Heart left ventricle (tissue), 16 donors: ENCODE data around the gene WIPF1. TPM values are rescaled to one million over a fixed set of nuclear protein-coding genes. Genes with fewer than 3 reads are reported as not detected.

Experiments
- ATAC-seq, 4 donors: fragments of 200-7000 bp; cut with Tn5 transposase; one replicate each; pipeline ENCODE4 v1.9.1; 2020 to 2022; ENCODE audit warnings: moderate library complexity in 4 of 4, mild to moderate bottlenecking in 3 of 4, moderate number of reproducible peaks in 1 of 4
- DNase-seq, 5 donors: peaks; one replicate each; pipeline ENCODE4 v3.0.0-alpha.2; 2020
- H3K27ac ChIP-seq, 12 donors: fragments of 200-600 bp; sonication (generic) in 4 of 12; one replicate each; pipeline versions ENCODE4 v1.5.0 to v1.8.0; 2016 to 2022; ENCODE audit warnings: mild to moderate bottlenecking in 2 of 12
- H3K27me3 ChIP-seq, 9 donors: fragments of 200-600 bp; sonication (generic) in 2 of 9; one replicate each; pipeline versions ENCODE4 v1.5.1 to v1.8.0; 2016 to 2022; ENCODE audit warnings: mild to moderate bottlenecking in 3 of 9
- H3K36me3 ChIP-seq, 9 donors: fragments of 200-600 bp; sonication (generic) in 2 of 9; one replicate each; pipeline versions ENCODE4 v1.5.0 to v1.8.0; 2018 to 2022; ENCODE audit warnings: mild to moderate bottlenecking in 2 of 9
- H3K4me1 ChIP-seq, 12 donors: fragments of 200-600 bp; sonication (generic) in 4 of 12; one replicate each; pipeline versions ENCODE4 v1.5.0 to v1.8.0; 2016 to 2022; ENCODE audit warnings: mild to moderate bottlenecking in 3 of 12
- H3K4me3 ChIP-seq, 12 donors: fragments of 200-600 bp; sonication (generic) in 4 of 12; one replicate each; pipeline versions ENCODE4 v1.5.0 to v1.8.0; 2017 to 2022; ENCODE audit warnings: mild to moderate bottlenecking in 9 of 12, moderate library complexity in 4 of 12
- H3K9me3 ChIP-seq, 12 donors: fragments of 200-600 bp; sonication (generic) in 4 of 12; one replicate each; pipeline versions ENCODE4 v1.5.0 to v1.8.0; 2016 to 2022; ENCODE audit warnings: mild to moderate bottlenecking in 1 of 12
- POLR2A ChIP-seq, 2 donors: fragments of 450-650 bp; IDR thresholded peaks; one replicate each; pipeline ENCODE4 v1.6.1; 2017; ENCODE audit warnings: antibody characterized with exemption in 2 of 2, mild to moderate bottlenecking in 2 of 2, moderate library complexity in 2 of 2
- WGBS, 4 donors: extraction: QIAGEN DNeasy Blood & Tissue Kit in 2 of 4; methylation state at CpG; one replicate each; pipeline versions ENCODE4 v1.1.5 to v1.1.7; 2013 to 2018; 5-methylcytosine and 5-hydroxymethylcytosine counted together
- intact Hi-C, 10 donors: fragments of 100-400 bp; cut with DNase I; formaldehyde crosslinking; loops; one replicate each; pipeline versions ENCODE4 v1.11.1 to v1.14.2; 2022
- polyA plus RNA-seq, 2 donors: library from polyadenylated mRNA; stranded (reverse); fragments of 200-250 nt; gene quantifications; one replicate each; pipeline ENCODE4 v1.2.3, GENCODE V29; 2013
- total RNA-seq, 9 donors: library from RNA; depleted of rRNA in 2 of 9; stranded (reverse); fragments of >200 nt in 2 of 9; fragmentation: NEBNext Ultra II Directional in 3 of 9; extraction: Animal tissue kit (Norgen Biotek cat#: 25700) in 3 of 9; gene quantifications; one replicate each; pipeline versions ENCODE4 v1.1.0 to v1.2.4, GENCODE V29; 2016 to 2023
- TF ChIP-seq, protein P1 (sequence below), 12 donors: fragments of 200-600 bp; sonication (generic) in 4 of 12; IDR thresholded peaks; one replicate each; pipeline versions ENCODE4 v1.5.0 to v1.8.0; 2018 to 2022; ENCODE audit warnings: antibody characterized with exemption in 12 of 12, mild to moderate bottlenecking in 5 of 12
- donor health status: ischemic (EF 13 %, LVEDD 7.1; RV severe dilation, severe dysfunction).
- donor health status: healthy with polysubstance abuse.
- donor health status: DM: no; HTN: yes; CAD: no.
- donor health status: DM: no; HTN: no; CAD: no.
- donor health status: ischemic (EF 25% LVEDD 6.9; RV normal size, moderate dysfunction).
- donor health status: ischemic (EF 25% LVEDD 5.7; RV mildly dilated, moderate dysfunction).
- donor health status: healthy.
- donor health status: DM: yes; HTN: yes; CAD: no.
- donor health status: ischemic (EF 35%, LVEDD 5.7; RV mildly dilated, moderate dysfunction).
- donor health status: nonischemic (EF 11% LVEDD 7.7; RV severe dilation, severe dysfunction).
- donor health status: DM: yes; HTN: yes; CAD: no.
- donor health status: PGD.
- donor health status: ischemic (EF 29% LVEDD 5.4; RV normal size, mild dysfunction).
- donor health status: nonischemic (EF 23%, LVEDD 6.1; RV moderate dilation, normal function).

The WIPF1 gene
- total and polyA plus RNA-seq, 11 donors, result 9.7 to 73.2 (median 13.9) TPM

DNA sequence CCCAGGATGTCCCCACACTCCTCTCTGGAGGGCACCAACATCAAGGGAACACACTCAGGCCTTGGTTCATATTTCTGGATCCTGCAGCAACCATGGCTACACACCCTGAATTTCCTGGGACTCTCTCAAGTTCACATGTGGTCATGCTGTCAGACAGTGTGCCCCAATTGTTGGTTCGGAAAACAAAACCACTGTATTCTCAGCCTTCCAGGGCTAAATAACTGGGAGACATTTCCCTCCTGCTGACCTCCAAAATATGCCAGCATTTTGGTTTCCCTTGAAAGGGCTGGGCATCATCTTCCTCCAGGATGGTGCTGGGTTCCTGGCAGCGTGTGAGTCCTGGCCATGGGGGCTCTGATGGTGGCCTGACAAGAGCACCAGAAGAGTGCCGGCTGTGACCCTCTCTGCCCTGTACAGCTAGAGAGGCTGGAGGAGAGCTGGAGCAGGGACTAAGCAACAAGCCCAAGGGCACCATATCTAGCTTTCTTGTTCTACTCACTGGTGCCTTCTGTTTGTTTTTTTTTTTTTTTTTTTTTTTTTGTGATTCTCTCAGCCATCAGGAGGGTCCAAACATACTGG lies 37.5 kb upstream of the WIPF1 start:
- no peaks in the 10 kb centered on the region for H3K27me3 ChIP-seq
- peak overlapping the region in 9 of 12 donors; percentile 21 to 94 (median 53) for H3K27ac ChIP-seq
- H3K4me1 ChIP-seq, result peaks cover 0 to 68% (median 25%) of the 10 kb centered on the region in 12 donors
- H3K9me3 ChIP-seq, result no peaks in the 10 kb centered on the region
- H3K36me3 ChIP-seq, result peaks cover 0 to 10% (median 0%) of the 10 kb centered on the region in 9 donors
- peak overlapping the region in 1 of 12 donors; percentile 63 for H3K4me3 ChIP-seq
- ATAC-seq (peak in 1 of 4 donors; percentile 13), DNase-seq (no peak)
- intact Hi-C loops, result no loop called here
- 88 to 100% (median 92%) methylated on average over 3 of the region's 3 CpGs for WGBS, 4 donors
- no peak for TF ChIP-seq POLR2A (IDR thresholded peaks at IDR 0.05)

- intact Hi-C loops, result loop anchor here in 1 of 10 donors (5.0 kb wide), 1 partner anchor 43 kb away; no protein-coding TSS in a partner anchor
- ATAC-seq (peak; percentile 55 to 76 (median 64)), DNase-seq (no peak)
- H3K27ac ChIP-seq, result peak overlapping the region; percentile 11 to 94 (median 39)
- no peaks in the 10 kb centered on the region for H3K27me3 ChIP-seq
- peak overlapping the region in 10 of 12 donors; percentile 2 to 63 (median 30) for H3K4me3 ChIP-seq
- H3K4me1 ChIP-seq, result peaks cover 0 to 75% (median 31%) of the 10 kb centered on the region in 12 donors
- peaks cover 0 to 17% (median 0%) of the 10 kb centered on the region in 9 donors for H3K36me3 ChIP-seq
- H3K9me3 ChIP-seq, result no peaks in the 10 kb centered on the region
- TF ChIP-seq, protein P1, sequence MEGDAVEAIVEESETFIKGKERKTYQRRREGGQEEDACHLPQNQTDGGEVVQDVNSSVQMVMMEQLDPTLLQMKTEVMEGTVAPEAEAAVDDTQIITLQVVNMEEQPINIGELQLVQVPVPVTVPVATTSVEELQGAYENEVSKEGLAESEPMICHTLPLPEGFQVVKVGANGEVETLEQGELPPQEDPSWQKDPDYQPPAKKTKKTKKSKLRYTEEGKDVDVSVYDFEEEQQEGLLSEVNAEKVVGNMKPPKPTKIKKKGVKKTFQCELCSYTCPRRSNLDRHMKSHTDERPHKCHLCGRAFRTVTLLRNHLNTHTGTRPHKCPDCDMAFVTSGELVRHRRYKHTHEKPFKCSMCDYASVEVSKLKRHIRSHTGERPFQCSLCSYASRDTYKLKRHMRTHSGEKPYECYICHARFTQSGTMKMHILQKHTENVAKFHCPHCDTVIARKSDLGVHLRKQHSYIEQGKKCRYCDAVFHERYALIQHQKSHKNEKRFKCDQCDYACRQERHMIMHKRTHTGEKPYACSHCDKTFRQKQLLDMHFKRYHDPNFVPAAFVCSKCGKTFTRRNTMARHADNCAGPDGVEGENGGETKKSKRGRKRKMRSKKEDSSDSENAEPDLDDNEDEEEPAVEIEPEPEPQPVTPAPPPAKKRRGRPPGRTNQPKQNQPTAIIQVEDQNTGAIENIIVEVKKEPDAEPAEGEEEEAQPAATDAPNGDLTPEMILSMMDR (IDR thresholded peaks at IDR 0.05), result no peak
- no peak for TF ChIP-seq POLR2A (IDR thresholded peaks at IDR 0.05)
- WGBS, 4 donors, result 55 to 62% (median 59%) methylated on average over 13 of the region's 13 CpGs
Observed at GRCh38 chr2:174634130-174635014, 36.8 kb upstream of the WIPF1 start.

DNA sequence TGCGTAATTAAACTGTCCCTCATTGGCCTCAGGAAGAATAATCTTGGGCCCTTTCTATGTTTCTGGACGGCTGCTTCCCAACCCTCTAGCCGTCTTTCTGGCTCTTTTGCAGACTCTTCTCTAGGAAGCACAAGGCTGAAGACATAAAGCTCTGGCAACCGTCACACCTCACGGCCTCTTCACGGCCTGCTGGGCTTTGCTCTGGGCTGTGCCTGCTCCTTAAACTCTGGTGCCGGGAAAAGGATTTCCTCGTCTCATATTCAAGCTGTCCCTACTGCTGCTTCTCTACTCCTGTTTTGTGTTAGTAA lies 36.0 kb upstream of the WIPF1 start:
- DNase-seq (peak in 1 of 5 donors; percentile 32), ATAC-seq (peak in 3 of 4 donors; percentile 52 to 60 (median 54))
- peaks cover 0 to 83% (median 32%) of the 10 kb centered on the region in 12 donors for H3K4me1 ChIP-seq
- H3K9me3 ChIP-seq, result no peaks in the 10 kb centered on the region
- peaks cover 0 to 25% (median 0%) of the 10 kb centered on the region in 9 donors for H3K36me3 ChIP-seq
- H3K4me3 ChIP-seq, result peak overlapping the region in 9 of 12 donors; percentile 14 to 63 (median 31)
- no peaks in the 10 kb centered on the region for H3K27me3 ChIP-seq
- WGBS, 4 donors, result 48 to 69% (median 49%) methylated on average over 8 of the region's 8 CpGs
- TF ChIP-seq, protein P1 (IDR thresholded peaks at IDR 0.05), result no peak
- no peak for TF ChIP-seq POLR2A (IDR thresholded peaks at IDR 0.05)
- peak overlapping the region in 11 of 12 donors; percentile 7 to 94 (median 53) for H3K27ac ChIP-seq
- intact Hi-C loops, result loop anchor here in 1 of 10 donors (5.0 kb wide), 1 partner anchor 44 kb away; no protein-coding TSS in a partner anchor

DNA sequence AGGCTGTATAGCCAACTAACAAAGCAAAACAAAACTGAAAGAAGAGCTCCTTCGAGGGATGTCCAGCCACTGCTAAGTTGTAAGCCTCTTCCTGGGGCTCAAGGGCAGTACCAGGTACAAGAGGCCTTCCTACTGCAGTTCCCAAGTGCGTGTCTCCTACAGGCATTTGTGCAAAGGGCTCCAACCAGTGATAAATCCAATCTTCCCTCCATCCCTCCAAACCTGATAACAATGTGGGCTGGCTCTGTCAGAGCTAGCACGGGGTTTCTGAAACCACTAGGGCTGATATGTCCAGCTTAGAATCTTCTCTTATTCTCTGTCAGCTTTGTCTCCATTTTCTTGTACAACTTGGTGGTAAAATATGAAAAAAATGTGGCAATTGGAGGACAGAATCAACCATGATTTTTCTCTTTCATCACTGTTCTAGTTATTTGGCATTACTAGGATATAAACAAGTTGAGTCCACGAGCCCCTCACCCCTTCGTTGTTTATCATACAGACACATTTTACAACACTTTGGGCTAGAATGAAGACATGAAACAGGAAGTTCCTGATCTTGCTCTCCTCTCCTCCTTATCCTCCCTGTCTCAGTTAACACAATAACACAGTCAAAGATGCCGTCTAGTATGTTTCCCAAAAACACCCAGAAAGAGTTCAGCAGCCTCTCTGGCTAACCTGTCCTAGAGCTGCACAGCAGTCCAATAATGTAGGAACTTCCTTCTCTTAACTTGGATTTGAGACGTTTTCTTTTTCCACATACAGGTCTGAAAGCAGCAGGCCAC lies 35.4 kb upstream of the WIPF1 start:
- H3K4me1 ChIP-seq, result peaks cover 0 to 85% (median 32%) of the 10 kb centered on the region in 12 donors
- H3K9me3 ChIP-seq, result no peaks in the 10 kb centered on the region
- WGBS, 4 donors, result 42 to 47% (median 45%) methylated on average over 7 of the region's 7 CpGs
- H3K27ac ChIP-seq, result peak overlapping the region in 11 of 12 donors; percentile 7 to 94 (median 53)
- DNase-seq, result no peak
- no peak for TF ChIP-seq POLR2A (IDR thresholded peaks at IDR 0.05)
- TF ChIP-seq, protein P1 (IDR thresholded peaks at IDR 0.05), result no peak
- H3K36me3 ChIP-seq, result peaks cover 0 to 28% (median 0%) of the 10 kb centered on the region in 9 donors
- H3K4me3 ChIP-seq, result peak overlapping the region in 9 of 12 donors; percentile 14 to 63 (median 31)
- intact Hi-C loops, result loop anchor here in 1 of 10 donors (5.0 kb wide), 1 partner anchor 44 kb away; no protein-coding TSS in a partner anchor
- peak in 2 of 4 donors; percentile 33 to 58 for ATAC-seq
- no peaks in the 10 kb centered on the region for H3K27me3 ChIP-seq
